ENCODE data around the gene OSER1. TPM values are rescaled to one million over a fixed set of nuclear protein-coding genes. Genes with fewer than 3 reads are reported as not detected.
"Not testable (repeated sequence)": the region's sequence is repeated elsewhere in the genome, so short reads cannot be mapped to it uniquely, and the experiment has no call there.

OSER1 gene
- total RNA-seq, 2 experiments from 2014 or later, result 27.7 to 28.4 TPM

- CTCF ChIA-PET, result interaction anchor here (0.6 to 1.2 kb wide), 3 partner anchors 19 to 619 kb away, joined by 4 to 5 read pairs (median 4); no protein-coding TSS in a partner anchor
- intact Hi-C loops (cut with micrococcal nuclease); H3K4me3 Mint-ChIP-seq: not testable (repeated sequence)
Observed at GRCh38 chr20:44236840-44237239, 26.3 kb upstream of the OSER1 start.

GRCh38 chr20:44235702-44236101, 25.1 kb upstream of the OSER1 start:
- intact Hi-C loops (cut with micrococcal nuclease), result no loop called here
- DNase-seq, result no peak
- no peaks in the 10 kb centered on the region for H3K36me3 Mint-ChIP-seq (ENCODE audit: low read depth)
- CTCF ChIA-PET, result interaction anchor here (1.5 kb wide), 1 partner anchor 19 kb away, joined by 6 read pairs; no protein-coding TSS in a partner anchor
- peaks cover 9% of the 10 kb centered on the region for H3K4me1 Mint-ChIP-seq (ENCODE audit: low read depth)
- H3K9me3 Mint-ChIP-seq, result no peaks in the 10 kb centered on the region
- no peak overlapping the region for H3K4me3 Mint-ChIP-seq
- H3K27ac Mint-ChIP-seq, result no peak overlapping the region
- no peaks in the 10 kb centered on the region for H3K27me3 Mint-ChIP-seq (ENCODE audit: low read depth)

More at GRCh38 chr20:44236840-44237239, 26.3 kb upstream of the OSER1 start:
- not testable (repeated sequence) for DNase-seq; H3K27ac Mint-ChIP-seq; H3K27me3 Mint-ChIP-seq (ENCODE audit: low read depth); H3K9me3 Mint-ChIP-seq; H3K36me3 Mint-ChIP-seq (ENCODE audit: low read depth); H3K4me1 Mint-ChIP-seq (ENCODE audit: low read depth)

- no peaks in the 10 kb centered on the region for H3K36me3 Mint-ChIP-seq (ENCODE audit: low read depth)
- intact Hi-C loops (cut with micrococcal nuclease), result no loop called here
- no peaks in the 10 kb centered on the region for H3K27me3 Mint-ChIP-seq (ENCODE audit: low read depth)
- no peak overlapping the region for H3K27ac Mint-ChIP-seq
- H3K9me3 Mint-ChIP-seq, result no peaks in the 10 kb centered on the region
- CTCF ChIA-PET, result interaction anchor here (0.7 to 1.5 kb wide), 2 partner anchors 18 to 148 kb away, joined by 3 to 6 read pairs; no protein-coding TSS in a partner anchor
- H3K4me1 Mint-ChIP-seq (ENCODE audit: low read depth), result peaks cover 9% of the 10 kb centered on the region
- DNase-seq, result no peak
- no peak overlapping the region for H3K4me3 Mint-ChIP-seq
Observed at GRCh38 chr20:44234566-44235317, 24.2 kb upstream of the OSER1 start.

- H3K27me3 Mint-ChIP-seq (ENCODE audit: low read depth), result no peaks in the 10 kb centered on the region
- DNase-seq, result no peak
- H3K27ac Mint-ChIP-seq, result no peak overlapping the region
- peaks cover 9% of the 10 kb centered on the region for H3K4me1 Mint-ChIP-seq (ENCODE audit: low read depth)
- no peaks in the 10 kb centered on the region for H3K36me3 Mint-ChIP-seq (ENCODE audit: low read depth)
- H3K9me3 Mint-ChIP-seq, result no peaks in the 10 kb centered on the region
- no peak overlapping the region for H3K4me3 Mint-ChIP-seq
- intact Hi-C loops (cut with micrococcal nuclease), result no loop called here
- CTCF ChIA-PET, result no interaction called here
Observed at GRCh38 chr20:44233436-44234016, 23.0 kb upstream of the OSER1 start.

- H3K36me3 Mint-ChIP-seq (ENCODE audit: low read depth); H3K4me3 Mint-ChIP-seq; H3K27ac Mint-ChIP-seq; H3K9me3 Mint-ChIP-seq; H3K4me1 Mint-ChIP-seq (ENCODE audit: low read depth); H3K27me3 Mint-ChIP-seq (ENCODE audit: low read depth); intact Hi-C loops (cut with micrococcal nuclease); DNase-seq: not testable (repeated sequence)
- CTCF ChIA-PET, result interaction anchor here (0.6 to 1.2 kb wide), 5 partner anchors 13 to 79 kb away, joined by 3 to 5 read pairs (median 3); no protein-coding TSS in a partner anchor
Observed at GRCh38 chr20:44232469-44232856, 21.9 kb upstream of the OSER1 start.

- H3K36me3 Mint-ChIP-seq (ENCODE audit: low read depth), result no peaks in the 10 kb centered on the region
- no peak overlapping the region for H3K27ac Mint-ChIP-seq
- no peak overlapping the region for H3K4me3 Mint-ChIP-seq
- H3K4me1 Mint-ChIP-seq (ENCODE audit: low read depth), result peaks cover 9% of the 10 kb centered on the region
- H3K27me3 Mint-ChIP-seq (ENCODE audit: low read depth), result no peaks in the 10 kb centered on the region
- intact Hi-C loops (cut with micrococcal nuclease), result no loop called here
- DNase-seq, result no peak
- CTCF ChIA-PET, result interaction anchor here (0.8 to 1.2 kb wide), 4 partner anchors 14 to 80 kb away, joined by 3 read pairs; no protein-coding TSS in a partner anchor
- H3K9me3 Mint-ChIP-seq, result no peaks in the 10 kb centered on the region
Observed at GRCh38 chr20:44231713-44232468, 21.3 kb upstream of the OSER1 start.

GRCh38 chr20:44231193-44231592, 20.6 kb upstream of the OSER1 start:
- H3K4me1 Mint-ChIP-seq (ENCODE audit: low read depth), result peaks cover 9% of the 10 kb centered on the region
- no peak overlapping the region for H3K4me3 Mint-ChIP-seq
- DNase-seq, result no peak
- H3K9me3 Mint-ChIP-seq, result no peaks in the 10 kb centered on the region
- CTCF ChIA-PET, result interaction anchor here (1.2 to 2.3 kb wide), 2 partner anchors 13 to 16 kb away, joined by 3 to 7 read pairs; no protein-coding TSS in a partner anchor
- intact Hi-C loops (cut with micrococcal nuclease), result no loop called here
- no peaks in the 10 kb centered on the region for H3K36me3 Mint-ChIP-seq (ENCODE audit: low read depth)
- no peak overlapping the region for H3K27ac Mint-ChIP-seq
- H3K27me3 Mint-ChIP-seq (ENCODE audit: low read depth), result no peaks in the 10 kb centered on the region

GRCh38 chr20:44228465-44229258, 18.1 kb upstream of the OSER1 start:
- intact Hi-C loops (cut with micrococcal nuclease), result no loop called here
- no peak for DNase-seq
- Mint-ChIP-seq H3K36me3 (ENCODE audit: low read depth) (no peaks in the 10 kb centered on the region), H3K4me1 (ENCODE audit: low read depth) (peaks cover 9% of the 10 kb centered on the region), H3K9me3 (no peaks in the 10 kb centered on the region), H3K27me3 (ENCODE audit: low read depth) (no peaks in the 10 kb centered on the region), H3K4me3 (no peak overlapping the region), H3K27ac (no peak overlapping the region)
- CTCF ChIA-PET, result interaction anchor here (0.7 to 2.3 kb wide), 4 partner anchors 10 to 82 kb away, joined by 3 to 7 read pairs (median 4); partner anchors contain the start of gene FITM2

GRCh38 chr20:44224637-44225036, 14.1 kb upstream of the OSER1 start:
- no peak for DNase-seq
- H3K27ac Mint-ChIP-seq, result no peak overlapping the region
- no peak overlapping the region for H3K4me3 Mint-ChIP-seq
- H3K27me3 Mint-ChIP-seq (ENCODE audit: low read depth), result no peaks in the 10 kb centered on the region
- H3K4me1 Mint-ChIP-seq (ENCODE audit: low read depth), result peaks cover 15% of the 10 kb centered on the region
- intact Hi-C loops (cut with micrococcal nuclease), result no loop called here
- H3K36me3 Mint-ChIP-seq (ENCODE audit: low read depth), result no peaks in the 10 kb centered on the region
- no peaks in the 10 kb centered on the region for H3K9me3 Mint-ChIP-seq
- CTCF ChIA-PET, result interaction anchor here (1.7 to 3.9 kb wide), 3 partner anchors 8 to 87 kb away, joined by 4 to 24 read pairs (median 7); partner anchors contain the start of gene FITM2

- Mint-ChIP-seq H3K4me3 (no peak overlapping the region), H3K27ac (no peak overlapping the region), H3K27me3 (ENCODE audit: low read depth) (no peaks in the 10 kb centered on the region), H3K4me1 (ENCODE audit: low read depth) (peaks cover 24% of the 10 kb centered on the region), H3K9me3 (no peaks in the 10 kb centered on the region), H3K36me3 (ENCODE audit: low read depth) (no peaks in the 10 kb centered on the region)
- no peak for DNase-seq
- intact Hi-C loops (cut with micrococcal nuclease), result no loop called here
- CTCF ChIA-PET, result interaction anchor here (1.7 to 3.9 kb wide), 2 partner anchors 10 to 88 kb away, joined by 7 to 24 read pairs; partner anchors contain the start of gene FITM2
Observed at GRCh38 chr20:44223721-44224120, 13.2 kb upstream of the OSER1 start.

GRCh38 chr20:44222633-44223368, 12.2 kb upstream of the OSER1 start:
- Mint-ChIP-seq H3K36me3 (ENCODE audit: low read depth) (no peaks in the 10 kb centered on the region), H3K9me3 (no peaks in the 10 kb centered on the region), H3K27me3 (ENCODE audit: low read depth) (no peaks in the 10 kb centered on the region), H3K4me3 (no peak overlapping the region), H3K27ac (no peak overlapping the region), H3K4me1 (ENCODE audit: low read depth) (peaks cover 33% of the 10 kb centered on the region)
- CTCF ChIA-PET, result interaction anchor here (3.9 kb wide), 1 partner anchor 89 kb away, joined by 24 read pairs; the partner anchor contains the start of gene FITM2
- intact Hi-C loops (cut with micrococcal nuclease), result no loop called here
- peak; percentile 30 for DNase-seq
